Lower leg skin (tissue), 3 donors: Measurements from ENCODE around the gene IL4I1.

Experiments used
- CTCF ChIP-seq, 3 donors: fragments of 450-650 bp; IDR thresholded peaks; one replicate each; pipeline ENCODE4 v1.5.1; 2016; ENCODE audit warnings: antibody characterized with exemption in 3 of 3, mild to moderate bottlenecking in 3 of 3, moderate library complexity in 2 of 3
- POLR2A ChIP-seq, 2 donors: fragments of 450-650 bp; IDR thresholded peaks; one replicate each; pipeline ENCODE4 v1.6.1; 2016 to 2017; ENCODE audit warnings: antibody characterized with exemption in 2 of 2, mild to moderate bottlenecking in 1 of 2, moderate library complexity in 1 of 2

DNA sequence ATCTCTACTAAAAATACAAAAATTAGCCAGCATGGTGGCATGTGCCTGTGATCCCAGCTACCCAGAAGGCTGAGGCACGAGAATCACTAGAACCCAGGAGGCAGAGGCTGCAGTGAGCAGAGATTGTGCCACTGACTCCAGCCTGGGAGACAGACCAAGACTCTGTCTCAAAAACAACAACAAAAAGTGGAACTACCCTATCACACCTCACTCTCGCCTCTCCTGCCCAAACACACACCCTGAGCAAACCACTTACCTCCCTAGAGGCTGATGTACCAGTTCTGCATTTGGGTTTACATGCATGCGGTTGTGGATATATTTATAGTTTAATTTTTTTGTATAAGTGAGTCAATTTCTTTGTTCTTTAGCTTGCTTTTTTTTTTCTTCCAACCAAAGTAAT, 53.4 kb downstream of the IL4I1 start:
- TF ChIP-seq CTCF (IDR thresholded peaks at IDR 0.05) (no peak), POLR2A (IDR thresholded peaks at IDR 0.05) (no peak)
